Liver (tissue), 9 donors: ENCODE measurements around the gene DCUN1D3. TPM values are rescaled to one million over a fixed set of nuclear protein-coding genes. Genes with fewer than 3 reads are reported as not detected.

Experiments
- DNase-seq: peaks from one replicate; pipeline ENCODE4 v3.0.0-alpha.2; 2017; ENCODE audit warnings: low spot score
- H3K27ac ChIP-seq, 2 donors: one replicate each; pipeline ENCODE4 v1.7.0; 2013; ENCODE audit warnings: inconsistent platforms in 2 of 2, low read length in 2 of 2, control low read depth in 1 of 2, low read depth in 1 of 2, mild to moderate bottlenecking in 1 of 2
- H3K27me3 ChIP-seq, 4 donors: one replicate each; pipeline versions ENCODE4 v1.6.1 to v1.7.0; 2013; ENCODE audit warnings: low read length in 3 of 4, inconsistent platforms in 1 of 4, mild to moderate bottlenecking in 1 of 4, moderate library complexity in 1 of 4; ENCODE audit not compliant: control insufficient read depth in 4 of 4, insufficient read depth in 4 of 4
- H3K36me3 ChIP-seq, 4 donors: one replicate each; pipeline versions ENCODE4 v1.6.1 to v1.7.0; 2013; ENCODE audit warnings: low read length in 3 of 4, mild to moderate bottlenecking in 3 of 4, low read depth in 1 of 4, moderate library complexity in 1 of 4; ENCODE audit not compliant: control insufficient read depth in 4 of 4, insufficient read depth in 3 of 4
- H3K4me1 ChIP-seq, 4 donors: one replicate each; pipeline versions ENCODE4 v1.6.1 to v1.7.0; 2013; ENCODE audit warnings: low read length in 3 of 4, mild to moderate bottlenecking in 3 of 4, moderate library complexity in 1 of 4; ENCODE audit not compliant: control insufficient read depth in 4 of 4, insufficient read depth in 4 of 4
- H3K4me3 ChIP-seq, 3 donors: one replicate each; pipeline versions ENCODE4 v1.6.1 to v1.7.0; 2013; ENCODE audit warnings: low read length in 3 of 3, control low read depth in 1 of 3, low read depth in 1 of 3, mild to moderate bottlenecking in 1 of 3
- H3K9ac ChIP-seq, 2 donors: one replicate each; pipeline ENCODE4 v1.7.0; 2013; ENCODE audit warnings: low read length in 2 of 2, mild to moderate bottlenecking in 2 of 2, moderate library complexity in 2 of 2, control low read depth in 1 of 2, low read depth in 1 of 2
- H3K9me3 ChIP-seq, 4 donors: one replicate each; pipeline versions ENCODE4 v1.6.1 to v1.7.0; 2013; ENCODE audit warnings: low read length in 3 of 4; ENCODE audit not compliant: control insufficient read depth in 4 of 4
- ATF3 ChIP-seq: IDR thresholded peaks from 2 replicates; pipeline ENCODE4 v1.6.1; 2016; ENCODE audit warnings: antibody characterized with exemption
- CTCF ChIP-seq: fragments of 150-350 bp; IDR thresholded peaks from 2 replicates; pipeline ENCODE4 v1.5.1; 2017; ENCODE audit warnings: improper control_type of control experiment, low read depth, low read length; ENCODE audit not compliant: missing input control
- EGR1 ChIP-seq, 2 donors: IDR thresholded peaks; 2 replicates each; pipeline ENCODE4 v1.6.1; 2016 to 2018; ENCODE audit warnings: antibody characterized with exemption in 2 of 2, low read depth in 2 of 2
- FOXA1 ChIP-seq: IDR thresholded peaks from 2 replicates; pipeline ENCODE4 v1.6.1; 2016; ENCODE audit warnings: antibody characterized with exemption
- FOXA2 ChIP-seq: IDR thresholded peaks from 2 replicates; pipeline ENCODE4 v1.6.1; 2016; ENCODE audit warnings: antibody characterized with exemption
- GABPA ChIP-seq, 2 donors: IDR thresholded peaks in 1 of 2; conservative IDR thresholded peaks in 1 of 2; 2 replicates each; pipeline ENCODE4 v1.6.1; 2016; ENCODE audit warnings: antibody characterized with exemption in 2 of 2, mild to moderate bottlenecking in 1 of 2, moderate library complexity in 1 of 2
- HNF4A ChIP-seq, 2 donors: conservative IDR thresholded peaks; 2 replicates each; pipeline ENCODE4 v1.6.1; 2016; ENCODE audit warnings: antibody characterized with exemption in 2 of 2, mild to moderate bottlenecking in 2 of 2
- HNF4G ChIP-seq: IDR thresholded peaks from 2 replicates; pipeline ENCODE4 v1.6.1; 2016; ENCODE audit warnings: antibody characterized with exemption
- JUND ChIP-seq, 2 donors: IDR thresholded peaks; 2 replicates each; pipeline ENCODE4 v1.6.1; 2016; ENCODE audit warnings: antibody characterized with exemption in 2 of 2
- MAX ChIP-seq: IDR thresholded peaks from 2 replicates; pipeline ENCODE4 v1.6.1; 2016; ENCODE audit warnings: antibody characterized with exemption
- NR2F2 ChIP-seq: IDR thresholded peaks from 2 replicates; pipeline ENCODE4 v1.6.1; 2016; ENCODE audit warnings: antibody characterized with exemption
- RAD21 ChIP-seq, 2 donors: IDR thresholded peaks; 2 replicates each; pipeline ENCODE4 v1.6.1; 2016; ENCODE audit warnings: antibody characterized with exemption in 2 of 2, mild to moderate bottlenecking in 2 of 2
- REST ChIP-seq: IDR thresholded peaks from 2 replicates; pipeline ENCODE4 v1.6.1; 2016; ENCODE audit warnings: antibody characterized with exemption, mild to moderate bottlenecking
- SP1 ChIP-seq: IDR thresholded peaks from 2 replicates; pipeline ENCODE4 v1.6.1; 2018; ENCODE audit warnings: antibody characterized with exemption, mild to moderate bottlenecking
- TAF1 ChIP-seq: conservative IDR thresholded peaks from 2 replicates; pipeline ENCODE4 v1.6.1; 2016; ENCODE audit warnings: antibody characterized with exemption, mild to moderate bottlenecking
- YY1 ChIP-seq: IDR thresholded peaks from 2 replicates; pipeline ENCODE4 v1.6.1; 2016; ENCODE audit warnings: antibody characterized with exemption, mild to moderate bottlenecking
- ZBTB33 ChIP-seq: IDR thresholded peaks from 2 replicates; pipeline ENCODE4 v1.6.1; 2016; ENCODE audit warnings: antibody characterized with exemption
- WGBS: extraction: QIAGEN DNeasy Blood & Tissue Kit; methylation state at CpG from one replicate; pipeline ENCODE4 v1.1.7; 2013; 5-methylcytosine and 5-hydroxymethylcytosine counted together
- polyA plus RNA-seq, 2 donors: library from polyadenylated mRNA; stranded (reverse) in 1 of 2; unstranded in 1 of 2; fragments of 200-250 nt in 1 of 2; fragments of >200 nt in 1 of 2; fragmentation: Nextera tagmentation in 1 of 2; extraction: Ambion mirVana in 1 of 2; gene quantifications; one replicate each; pipeline versions ENCODE4 v1.2.1 to v1.2.3, GENCODE V29; 2013 to 2015
- total RNA-seq, 2 donors: library from RNA; depleted of rRNA; stranded (reverse); fragments of >200 nt; gene quantifications; one replicate each; pipeline ENCODE4 v1.2.3, GENCODE V29; 2014
- donor health status: healthy.
- donor health status: healthy.
- donor health status: healthy.
- donor health status: healthy.
- donor health status: healthy.

Gene DCUN1D3
- total and polyA plus RNA-seq, 4 donors = 2.7 to 16.8 (median 4.8) TPM

- H3K36me3 ChIP-seq = peaks cover 0 to 5% (median 1%) of the 10 kb centered on the region in 4 donors
- H3K4me3 ChIP-seq = no peak overlapping the region
- no peak for DNase-seq
- TF ChIP-seq GABPA (IDR thresholded peaks at IDR 0.05 in 1 of 2, conservative IDR thresholded peaks at IDR 0.05 in 1 of 2) (no peak), FOXA2 (no peak), RAD21 (IDR thresholded peaks at IDR 0.05) (no peak), JUND (IDR thresholded peaks at IDR 0.05) (no peak), REST (no peak), CTCF (no peak), FOXA1 (no peak), ATF3 (no peak), NR2F2 (no peak), SP1 (no peak), HNF4A (conservative IDR thresholded peaks at IDR 0.05) (no peak), HNF4G (no peak), MAX (no peak), EGR1 (IDR thresholded peaks at IDR 0.05; ENCODE audit: low read depth in 2 of 2) (no peak)
- peaks cover 0 to 3% (median 0%) of the 10 kb centered on the region in 4 donors for H3K9me3 ChIP-seq
- no peaks in the 10 kb centered on the region for H3K4me1 ChIP-seq
- WGBS = 91% methylated on average over 2 of the region's 2 CpGs
- H3K27ac ChIP-seq = no peak overlapping the region
- no peak overlapping the region for H3K9ac ChIP-seq
- no peaks in the 10 kb centered on the region for H3K27me3 ChIP-seq
Observed at GRCh38 chr16:20833086-20833485, 67.1 kb downstream of the DCUN1D3 start.

- peaks cover 0 to 5% (median 2%) of the 10 kb centered on the region in 4 donors for H3K36me3 ChIP-seq
- 96% methylated on average over 1 of the region's 1 CpG for WGBS
- DNase-seq = no peak
- H3K4me1 ChIP-seq = no peaks in the 10 kb centered on the region
- H3K27ac ChIP-seq = no peak overlapping the region
- no peak overlapping the region for H3K9ac ChIP-seq
- no peaks in the 10 kb centered on the region for H3K27me3 ChIP-seq
- H3K4me3 ChIP-seq = no peak overlapping the region
- no peaks in the 10 kb centered on the region for H3K9me3 ChIP-seq
- no peak for TF ChIP-seq ZBTB33
- no peak for TF ChIP-seq FOXA2
- no peak for TF ChIP-seq EGR1 (IDR thresholded peaks at IDR 0.05; ENCODE audit: low read depth in 2 of 2)
- TF ChIP-seq YY1 = no peak
- TF ChIP-seq TAF1 = no peak
- no peak for TF ChIP-seq REST
- TF ChIP-seq SP1 = no peak
- TF ChIP-seq ATF3 = no peak
- TF ChIP-seq FOXA1 = no peak
- no peak for TF ChIP-seq HNF4A (conservative IDR thresholded peaks at IDR 0.05)
- TF ChIP-seq JUND (IDR thresholded peaks at IDR 0.05) = no peak
Observed at GRCh38 chr16:20830372-20830771, 69.8 kb downstream of the DCUN1D3 start.
